Chondrocyte (in vitro differentiated cells): Measurements from ENCODE around the gene ADGRV1. TPM values are rescaled to one million over a fixed set of nuclear protein-coding genes. Genes with fewer than 3 reads are reported as not detected.

ENCODE experiments used
- DNase-seq: peaks from one replicate; pipeline ENCODE4 v3.0.0; 2021; ENCODE audit warnings: mixed read lengths, low spot score
- H3K27ac Mint-ChIP-seq: one replicate; pipeline ENCODE4 v1.8.0; 2021; ENCODE audit warnings: mild to moderate bottlenecking, moderate library complexity, mixed read lengths; ENCODE audit not compliant: unreplicated experiment
- H3K27me3 Mint-ChIP-seq: 2 replicates; pipeline ENCODE4 v1.8.0; 2021; ENCODE audit warnings: low read depth, mixed read lengths
- H3K36me3 Mint-ChIP-seq: 2 replicates; pipeline ENCODE4 v1.8.0; 2021; ENCODE audit warnings: low read depth, mixed read lengths
- H3K4me1 Mint-ChIP-seq: 2 replicates; pipeline ENCODE4 v1.8.0; 2021; ENCODE audit warnings: low read depth, mild to moderate bottlenecking, mixed read lengths
- H3K4me3 Mint-ChIP-seq: one replicate; pipeline ENCODE4 v1.8.0; 2021; ENCODE audit warnings: mild to moderate bottlenecking, moderate library complexity, mixed read lengths; ENCODE audit not compliant: unreplicated experiment
- H3K9me3 Mint-ChIP-seq: 2 replicates; pipeline ENCODE4 v1.8.0; 2021; ENCODE audit warnings: low read depth, mixed read lengths
- total RNA-seq: library from RNA; stranded (reverse); gene quantifications from 3 replicates; pipeline ENCODE4 v1.2.1, GENCODE V29; 2021
- TF ChIP-seq, protein P1 (sequence below): fragments of 200-600 bp; sonication (generic); IDR thresholded peaks from 2 replicates; pipeline ENCODE4 v1.5.0; 2021; ENCODE audit warnings: antibody characterized with exemption, mild to moderate bottlenecking, moderate library complexity

Gene ADGRV1
- total RNA-seq, 1 donor from 2014 or later = 1.5 TPM

DNA sequence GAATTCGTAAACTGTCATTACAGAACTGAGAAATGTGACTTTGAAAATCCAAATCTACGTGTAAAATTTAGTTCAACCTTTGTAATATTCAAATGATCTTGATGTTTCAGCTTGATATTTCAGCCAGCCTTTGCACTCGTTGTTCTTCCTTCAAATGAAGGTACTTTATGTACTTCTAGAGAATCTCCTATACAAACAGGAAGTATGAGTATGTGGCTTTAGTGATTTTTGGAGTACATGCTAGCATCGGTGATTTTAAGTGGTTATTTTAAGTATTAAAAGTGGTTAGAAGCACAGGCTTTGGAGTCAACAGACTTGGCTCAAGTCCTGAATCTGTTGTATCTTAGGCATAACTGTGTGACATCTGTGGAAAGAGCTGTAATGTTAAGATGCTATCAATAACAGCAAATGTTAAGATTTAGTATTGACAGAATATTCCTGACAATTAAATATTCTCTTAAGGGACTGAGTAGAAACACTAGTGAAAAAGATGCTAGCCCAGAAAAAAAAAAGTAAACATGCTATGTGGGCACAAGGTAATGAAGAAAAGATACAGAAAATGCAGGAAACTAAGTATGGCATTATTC, 398.0 kb downstream of the ADGRV1 start:
- no peak overlapping the region for H3K27ac Mint-ChIP-seq
- TF ChIP-seq, protein P1, sequence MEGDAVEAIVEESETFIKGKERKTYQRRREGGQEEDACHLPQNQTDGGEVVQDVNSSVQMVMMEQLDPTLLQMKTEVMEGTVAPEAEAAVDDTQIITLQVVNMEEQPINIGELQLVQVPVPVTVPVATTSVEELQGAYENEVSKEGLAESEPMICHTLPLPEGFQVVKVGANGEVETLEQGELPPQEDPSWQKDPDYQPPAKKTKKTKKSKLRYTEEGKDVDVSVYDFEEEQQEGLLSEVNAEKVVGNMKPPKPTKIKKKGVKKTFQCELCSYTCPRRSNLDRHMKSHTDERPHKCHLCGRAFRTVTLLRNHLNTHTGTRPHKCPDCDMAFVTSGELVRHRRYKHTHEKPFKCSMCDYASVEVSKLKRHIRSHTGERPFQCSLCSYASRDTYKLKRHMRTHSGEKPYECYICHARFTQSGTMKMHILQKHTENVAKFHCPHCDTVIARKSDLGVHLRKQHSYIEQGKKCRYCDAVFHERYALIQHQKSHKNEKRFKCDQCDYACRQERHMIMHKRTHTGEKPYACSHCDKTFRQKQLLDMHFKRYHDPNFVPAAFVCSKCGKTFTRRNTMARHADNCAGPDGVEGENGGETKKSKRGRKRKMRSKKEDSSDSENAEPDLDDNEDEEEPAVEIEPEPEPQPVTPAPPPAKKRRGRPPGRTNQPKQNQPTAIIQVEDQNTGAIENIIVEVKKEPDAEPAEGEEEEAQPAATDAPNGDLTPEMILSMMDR = no peak
- H3K36me3 Mint-ChIP-seq = no peaks in the 10 kb centered on the region
- DNase-seq = no peak
- H3K4me3 Mint-ChIP-seq = no peak overlapping the region
- H3K27me3 Mint-ChIP-seq = peaks cover 2% of the 10 kb centered on the region
- H3K9me3 Mint-ChIP-seq = peaks cover 5% of the 10 kb centered on the region
- H3K4me1 Mint-ChIP-seq = peaks cover 15% of the 10 kb centered on the region

GRCh38 chr5:90957906-90958305, 399.3 kb downstream of the ADGRV1 start:
- TF ChIP-seq, protein P1 = no peak
- Mint-ChIP-seq H3K9me3 (peaks cover 5% of the 10 kb centered on the region), H3K4me1 (peaks cover 21% of the 10 kb centered on the region), H3K36me3 (no peaks in the 10 kb centered on the region), H3K27ac (no peak overlapping the region), H3K27me3 (no peaks in the 10 kb centered on the region), H3K4me3 (no peak overlapping the region)
- DNase-seq = no peak

DNA sequence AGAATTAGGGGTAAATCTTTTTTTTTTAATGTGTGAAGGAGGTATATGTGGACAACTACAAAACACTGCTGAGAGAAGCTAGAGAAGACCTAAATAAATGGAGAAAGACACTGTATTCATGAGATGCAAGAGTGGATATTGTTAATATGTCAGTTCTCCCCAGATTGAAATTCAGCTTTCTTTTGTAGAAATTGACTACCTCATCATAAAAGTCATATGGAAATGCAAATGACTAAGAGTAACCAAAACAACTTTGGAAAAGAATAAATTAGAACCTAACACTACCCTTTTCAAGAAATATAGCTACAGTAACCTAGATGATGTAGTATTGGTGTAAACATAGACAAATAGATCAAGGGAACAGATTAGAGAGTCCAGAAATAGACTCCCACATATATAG, 400.7 kb downstream of the ADGRV1 start:
- peaks cover 21% of the 10 kb centered on the region for H3K4me1 Mint-ChIP-seq
- no peaks in the 10 kb centered on the region for H3K27me3 Mint-ChIP-seq
- H3K4me3 Mint-ChIP-seq = no peak overlapping the region
- H3K36me3 Mint-ChIP-seq = no peaks in the 10 kb centered on the region
- DNase-seq = no peak
- H3K9me3 Mint-ChIP-seq = peaks cover 5% of the 10 kb centered on the region
- H3K27ac Mint-ChIP-seq = no peak overlapping the region
- TF ChIP-seq, protein P1 = no peak

DNA sequence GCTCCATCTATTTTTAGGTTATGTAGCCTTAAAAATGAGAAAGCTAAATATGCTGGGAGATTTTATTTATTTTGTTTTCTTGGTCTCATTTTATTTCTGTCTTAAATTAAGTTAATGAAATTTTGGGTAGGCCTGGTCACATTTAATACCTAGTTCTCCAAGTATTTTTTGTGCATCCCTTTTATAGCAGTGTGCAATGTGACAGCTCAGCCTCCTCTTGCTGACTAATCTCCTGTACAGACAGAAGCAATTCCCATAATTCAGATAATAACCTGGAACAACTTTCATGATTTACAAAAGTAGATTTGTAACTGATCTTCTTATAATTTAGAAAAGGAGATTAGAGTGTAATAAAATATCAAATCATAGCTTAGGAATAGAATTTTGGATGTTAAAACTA, 403.9 kb downstream of the ADGRV1 start:
- H3K27ac Mint-ChIP-seq = no peak overlapping the region
- no peaks in the 10 kb centered on the region for H3K9me3 Mint-ChIP-seq
- peaks cover 3% of the 10 kb centered on the region for H3K27me3 Mint-ChIP-seq
- H3K4me1 Mint-ChIP-seq = peaks cover 6% of the 10 kb centered on the region
- TF ChIP-seq, protein P1 = no peak
- no peak overlapping the region for H3K4me3 Mint-ChIP-seq
- no peak for DNase-seq
- H3K36me3 Mint-ChIP-seq = no peaks in the 10 kb centered on the region

GRCh38 chr5:90965110-90965685, 406.6 kb downstream of the ADGRV1 start:
- TF ChIP-seq, protein P1 = no peak
- H3K27me3 Mint-ChIP-seq = peaks cover 3% of the 10 kb centered on the region
- H3K4me1 Mint-ChIP-seq = peaks cover 6% of the 10 kb centered on the region
- DNase-seq = no peak
- peaks cover 5% of the 10 kb centered on the region for H3K9me3 Mint-ChIP-seq
- H3K27ac Mint-ChIP-seq = no peak overlapping the region
- peaks cover 3% of the 10 kb centered on the region for H3K36me3 Mint-ChIP-seq
- no peak overlapping the region for H3K4me3 Mint-ChIP-seq
